ENCODE measurements around the gene ALOX12B. TPM values are rescaled to one million over a fixed set of nuclear protein-coding genes. Genes with fewer than 3 reads are reported as not detected.

ALOX12B gene
- total and polyA plus RNA-seq, 2 of the 13 experiments (the other 11 are each of a cell fraction or from before 2014, with no cell fraction given): 0.13 TPM; not detected in 1

- TF ChIP-seq, protein P1, sequence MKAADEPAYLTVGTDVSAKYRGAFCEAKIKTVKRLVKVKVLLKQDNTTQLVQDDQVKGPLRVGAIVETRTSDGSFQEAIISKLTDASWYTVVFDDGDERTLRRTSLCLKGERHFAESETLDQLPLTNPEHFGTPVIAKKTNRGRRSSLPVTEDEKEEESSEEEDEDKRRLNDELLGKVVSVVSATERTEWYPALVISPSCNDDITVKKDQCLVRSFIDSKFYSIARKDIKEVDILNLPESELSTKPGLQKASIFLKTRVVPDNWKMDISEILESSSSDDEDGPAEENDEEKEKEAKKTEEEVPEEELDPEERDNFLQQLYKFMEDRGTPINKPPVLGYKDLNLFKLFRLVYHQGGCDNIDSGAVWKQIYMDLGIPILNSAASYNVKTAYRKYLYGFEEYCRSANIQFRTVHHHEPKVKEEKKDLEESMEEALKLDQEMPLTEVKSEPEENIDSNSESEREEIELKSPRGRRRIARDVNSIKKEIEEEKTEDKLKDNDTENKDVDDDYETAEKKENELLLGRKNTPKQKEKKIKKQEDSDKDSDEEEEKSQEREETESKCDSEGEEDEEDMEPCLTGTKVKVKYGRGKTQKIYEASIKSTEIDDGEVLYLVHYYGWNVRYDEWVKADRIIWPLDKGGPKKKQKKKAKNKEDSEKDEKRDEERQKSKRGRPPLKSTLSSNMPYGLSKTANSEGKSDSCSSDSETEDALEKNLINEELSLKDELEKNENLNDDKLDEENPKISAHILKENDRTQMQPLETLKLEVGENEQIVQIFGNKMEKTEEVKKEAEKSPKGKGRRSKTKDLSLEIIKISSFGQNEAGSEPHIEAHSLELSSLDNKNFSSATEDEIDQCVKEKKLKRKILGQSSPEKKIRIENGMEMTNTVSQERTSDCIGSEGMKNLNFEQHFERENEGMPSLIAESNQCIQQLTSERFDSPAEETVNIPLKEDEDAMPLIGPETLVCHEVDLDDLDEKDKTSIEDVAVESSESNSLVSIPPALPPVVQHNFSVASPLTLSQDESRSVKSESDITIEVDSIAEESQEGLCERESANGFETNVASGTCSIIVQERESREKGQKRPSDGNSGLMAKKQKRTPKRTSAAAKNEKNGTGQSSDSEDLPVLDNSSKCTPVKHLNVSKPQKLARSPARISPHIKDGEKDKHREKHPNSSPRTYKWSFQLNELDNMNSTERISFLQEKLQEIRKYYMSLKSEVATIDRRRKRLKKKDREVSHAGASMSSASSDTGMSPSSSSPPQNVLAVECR (CRISPR knock-in tag; IDR thresholded peaks at IDR 0.05; ENCODE audit: borderline replicate concordance): no peak; the same call in none of the 2 replicates
- TF ChIP-seq PHB2 (IDR thresholded peaks at IDR 0.05; ENCODE audit: partially characterized antibody): no peak
- TF ChIP-seq FOXJ3 (CRISPR knock-in tag; IDR thresholded peaks at IDR 0.05; ENCODE audit: borderline replicate concordance): no peak
- TF ChIP-seq ZBTB34 (CRISPR knock-in tag; IDR thresholded peaks at IDR 0.05): 0 out of 2 replicates have a peak, but pooled peaks have one; percentile 16
- no peak for TF ChIP-seq PCBP1 (IDR thresholded peaks at IDR 0.05; ENCODE audit: borderline replicate concordance, low read depth, low read length)
- no peak for TF ChIP-seq PRDM15 (CRISPR knock-in tag; IDR thresholded peaks at IDR 0.05)
- no peak for TF ChIP-seq SNAPC2 (CRISPR knock-in tag; IDR thresholded peaks at IDR 0.05)
- no peak for TF ChIP-seq HOXD1 (CRISPR knock-in tag; IDR thresholded peaks at IDR 0.05)
- TF ChIP-seq GFI1 (CRISPR knock-in tag; IDR thresholded peaks at IDR 0.05; ENCODE audit: borderline replicate concordance): peak; percentile 23; the same call in 1 of the 2 replicates
- no peak for TF ChIP-seq ZNF337 (CRISPR knock-in tag; IDR thresholded peaks at IDR 0.05; ENCODE audit: borderline replicate concordance, low read depth)
- no peak; the same call in 1 of the 2 replicates for TF ChIP-seq KLF6 (CRISPR knock-in tag; IDR thresholded peaks at IDR 0.05)
- no peak for TF ChIP-seq HIVEP1 (CRISPR knock-in tag; IDR thresholded peaks at IDR 0.05)
- TF ChIP-seq ZNF256 (CRISPR knock-in tag; conservative IDR thresholded peaks at IDR 0.05): no peak
- TF ChIP-seq MXI1 (IDR thresholded peaks at IDR 0.05; ENCODE audit: borderline replicate concordance, low read depth, low read length): peak; percentile 48; the same call in 2 of the 3 replicates
- TF ChIP-seq ZFP36L2 (CRISPR knock-in tag; IDR thresholded peaks at IDR 0.05): 0 out of 2 replicates have a peak, but pooled peaks have one; percentile 83
- TF ChIP-seq, protein P2, sequence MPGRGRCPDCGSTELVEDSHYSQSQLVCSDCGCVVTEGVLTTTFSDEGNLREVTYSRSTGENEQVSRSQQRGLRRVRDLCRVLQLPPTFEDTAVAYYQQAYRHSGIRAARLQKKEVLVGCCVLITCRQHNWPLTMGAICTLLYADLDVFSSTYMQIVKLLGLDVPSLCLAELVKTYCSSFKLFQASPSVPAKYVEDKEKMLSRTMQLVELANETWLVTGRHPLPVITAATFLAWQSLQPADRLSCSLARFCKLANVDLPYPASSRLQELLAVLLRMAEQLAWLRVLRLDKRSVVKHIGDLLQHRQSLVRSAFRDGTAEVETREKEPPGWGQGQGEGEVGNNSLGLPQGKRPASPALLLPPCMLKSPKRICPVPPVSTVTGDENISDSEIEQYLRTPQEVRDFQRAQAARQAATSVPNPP (CRISPR knock-in tag; IDR thresholded peaks at IDR 0.05): no peak
Measured at GRCh38 chr17:8119581-8120519, 32.3 kb upstream of the ALOX12B start (continued).

Measured in HepG2 (cell line).